Thoracic aorta (tissue), 2 donors: ENCODE measurements around the gene UFD1. TPM values are rescaled to one million over a fixed set of nuclear protein-coding genes. Genes with fewer than 3 reads are reported as not detected.

Experiments
- ATAC-seq: fragments of 150-250 bp; one replicate; pipeline ENCODE4 v1.8.0; 2017; ENCODE audit warnings: low read depth; ENCODE audit not compliant: insufficient number of reproducible peaks, low FRiP score
- DNase-seq: peaks from one replicate; pipeline ENCODE4 v3.0.0-alpha.2; 2020; ENCODE audit warnings: low spot score
- H3K27ac ChIP-seq, 2 donors: fragments of 200-600 bp; sonication (generic); 1 replicate in 1 of 2; 2 replicates in 1 of 2; pipeline ENCODE4 v1.5.1; 2016; ENCODE audit warnings: mild to moderate bottlenecking in 2 of 2, moderate library complexity in 2 of 2
- H3K27me3 ChIP-seq: fragments of 200-600 bp; sonication (generic); replicated peaks from 2 replicates; pipeline ENCODE4 v1.6.0; 2016; ENCODE audit warnings: mild to moderate bottlenecking; ENCODE audit not compliant: insufficient read depth
- H3K36me3 ChIP-seq: fragments of 200-600 bp; sonication (generic); one replicate; pipeline ENCODE4 v1.5.1; 2016
- H3K4me1 ChIP-seq, 2 donors: fragments of 200-600 bp; sonication (generic); 1 replicate in 1 of 2; 2 replicates in 1 of 2; pipeline versions ENCODE4 v1.5.1 to v1.6.0; 2016; ENCODE audit warnings: low read depth in 2 of 2, mild to moderate bottlenecking in 1 of 2; ENCODE audit not compliant: control insufficient read depth in 1 of 2
- H3K4me3 ChIP-seq: fragments of 200-600 bp; sonication (generic); 2 replicates; pipeline ENCODE4 v1.5.1; 2016; ENCODE audit warnings: mild to moderate bottlenecking
- H3K9me3 ChIP-seq: fragments of 200-600 bp; sonication (generic); 2 replicates; pipeline ENCODE4 v1.5.1; 2016
- CTCF ChIP-seq: fragments of 200-600 bp; sonication (generic); IDR thresholded peaks from one replicate; pipeline ENCODE4 v1.5.1; 2019; ENCODE audit warnings: antibody characterized with exemption
- total RNA-seq, 2 donors: library from RNA; depleted of rRNA; stranded (reverse); fragments of >200 nt; gene quantifications; one replicate each; pipeline versions ENCODE4 v1.1.0 to v1.2.3, GENCODE V29; 2016

Gene UFD1
- total RNA-seq, 2 donors from 2014 or later, result 32.0 to 32.5 TPM

GRCh38 chr22:19429950-19430889, 48.8 kb downstream of the UFD1 start:
- Histone ChIP-seq H3K36me3 (peaks cover 4% of the 10 kb centered on the region), H3K27me3 (no peaks in the 10 kb centered on the region), H3K4me1 (peaks cover 12 to 33% of the 10 kb centered on the region in 2 donors), H3K9me3 (no peaks in the 10 kb centered on the region), H3K27ac (no peak overlapping the region), H3K4me3 (peak overlapping the region; percentile 95)
- no peak for TF ChIP-seq CTCF
- no peak for ATAC-seq
- no peak for DNase-seq

DNA sequence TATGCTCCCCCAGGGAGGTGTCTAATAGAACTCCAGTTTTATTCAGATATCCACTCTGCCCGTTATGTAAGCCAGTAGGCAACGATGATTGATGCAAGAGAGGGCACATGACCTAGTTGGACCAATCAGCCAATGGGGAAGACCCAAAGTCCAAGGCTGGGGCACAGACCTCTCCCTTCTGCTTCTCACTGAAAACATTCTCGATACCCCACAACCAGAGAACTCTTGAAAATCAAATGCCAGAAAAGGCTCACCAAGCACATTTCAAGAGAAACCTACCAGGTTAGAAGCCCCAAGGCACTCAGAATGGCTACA, 54.9 kb downstream of the UFD1 start:
- Histone ChIP-seq H3K27ac (no peak overlapping the region), H3K4me1 (peaks cover 4 to 7% of the 10 kb centered on the region in 2 donors)

GRCh38 chr22:19422440-19423301, 56.3 kb downstream of the UFD1 start:
- Histone ChIP-seq H3K4me3 (no peak overlapping the region), H3K27ac (no peak overlapping the region), H3K27me3 (no peaks in the 10 kb centered on the region), H3K9me3 (no peaks in the 10 kb centered on the region), H3K36me3 (no peaks in the 10 kb centered on the region), H3K4me1 (peaks cover 0 to 4% of the 10 kb centered on the region in 2 donors)
- no peak for DNase-seq
- TF ChIP-seq CTCF, result no peak
- ATAC-seq, result no peak

More for the DNA sequence above, 54.9 kb downstream of the UFD1 start:
- DNase-seq (no peak), ATAC-seq (no peak)
- Histone ChIP-seq H3K36me3 (no peaks in the 10 kb centered on the region), H3K9me3 (no peaks in the 10 kb centered on the region), H3K27me3 (no peaks in the 10 kb centered on the region), H3K4me3 (no peak overlapping the region)
- TF ChIP-seq CTCF, result no peak

DNA sequence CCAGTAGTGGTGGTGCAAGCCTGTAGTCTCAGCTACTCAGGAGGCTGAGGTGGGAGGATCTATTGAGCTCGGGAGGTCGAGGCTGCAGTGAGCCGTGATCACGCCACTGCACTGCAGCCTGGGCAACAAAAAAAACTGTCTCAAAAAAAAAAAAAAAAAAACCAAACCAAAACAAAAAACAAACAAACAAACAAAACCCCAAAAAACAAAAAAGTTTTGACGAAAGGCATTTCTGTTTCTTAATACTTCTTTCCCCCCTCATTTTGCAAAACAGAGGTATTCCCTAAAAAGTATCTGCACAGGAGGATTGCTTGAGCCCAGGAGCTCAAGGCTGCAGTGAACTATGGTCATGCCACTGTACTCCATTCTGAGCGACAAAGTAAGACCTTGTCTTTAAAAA, 58.7 kb downstream of the UFD1 start:
- Histone ChIP-seq H3K36me3 (no peaks in the 10 kb centered on the region), H3K4me1 (peaks cover 0 to 4% of the 10 kb centered on the region in 2 donors)

More for the DNA sequence above, 58.7 kb downstream of the UFD1 start:
- DNase-seq (no peak), ATAC-seq (no peak)
- Histone ChIP-seq H3K27me3 (no peaks in the 10 kb centered on the region), H3K27ac (no peak overlapping the region), H3K4me3 (no peak overlapping the region), H3K9me3 (no peaks in the 10 kb centered on the region)
- no peak for TF ChIP-seq CTCF
